ENCODE results near the gene KRT7. TPM values are rescaled to one million over a fixed set of nuclear protein-coding genes. Genes with fewer than 3 reads are reported as not detected.

Gene KRT7
- total RNA-seq, 2 experiments from 2014 or later = not detected

DNA sequence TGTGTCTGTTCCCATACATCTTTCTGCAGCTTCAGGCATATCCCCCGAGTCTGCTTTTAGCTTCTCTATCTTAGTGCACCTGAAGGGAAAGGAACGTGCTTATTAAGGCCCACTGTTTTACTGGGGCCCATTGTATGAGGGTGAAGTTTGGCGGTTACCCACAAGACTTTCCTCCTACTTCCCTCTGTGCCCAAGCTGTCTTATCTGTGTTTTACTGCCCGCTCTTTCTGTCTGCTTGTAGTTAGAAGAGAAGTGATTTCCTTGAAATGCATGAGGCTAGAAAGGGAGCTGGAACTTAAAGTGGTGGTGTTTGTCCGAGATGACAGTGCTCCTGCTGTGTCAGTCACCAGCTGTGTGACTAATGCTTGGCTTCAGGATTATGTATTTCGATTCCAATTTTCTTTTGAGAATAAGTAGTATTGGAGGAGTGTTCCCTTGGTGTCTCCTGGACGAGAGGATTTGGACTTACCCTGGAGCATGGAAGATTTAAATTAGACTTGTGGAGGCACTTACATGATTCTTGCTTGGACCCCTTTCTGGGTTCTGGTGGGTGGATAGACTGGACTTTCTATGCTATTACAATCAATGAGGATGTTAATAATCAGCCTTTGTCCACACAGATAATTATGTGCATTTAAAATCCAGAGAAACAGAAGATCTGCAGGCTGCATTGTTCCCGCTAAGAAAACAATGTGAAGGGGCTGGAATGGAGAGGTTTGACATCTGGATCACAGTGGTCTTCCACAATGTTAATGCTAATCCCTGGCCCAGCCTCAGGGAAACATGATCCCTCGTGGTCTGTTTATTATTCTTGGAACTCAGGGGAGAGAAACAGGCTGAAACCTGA lies 27.5 kb downstream of the KRT7 start:
- BruUV-seq (replicated peaks) = no TSS peak
- Histone ChIP-seq H4K20me1 (ENCODE audit: insufficient read depth, low read length) (no peaks in the 10 kb centered on the region), H3K79me2 (ENCODE audit: insufficient read depth, low read depth, low read length) (no peaks in the 10 kb centered on the region), H3K4me1 (ENCODE audit: insufficient read depth, low read length, poor library complexity, severe bottlenecking) (no peaks in the 10 kb centered on the region), H2AFZ (ENCODE audit: low read length) (no peak overlapping the region), H3K4me2 (ENCODE audit: low read length) (no peak overlapping the region), H3K9me2 (ENCODE audit: insufficient read depth, low read length) (no peaks in the 10 kb centered on the region), H3K4me3 (ENCODE audit: low read depth, low read length, poor library complexity, severe bottlenecking) (no peak overlapping the region), H3K27ac (ENCODE audit: low read depth, low read length, poor library complexity, severe bottlenecking) (no peak overlapping the region), H3K9me3 (ENCODE audit: low read length) (no peaks in the 10 kb centered on the region), H3K36me3 (ENCODE audit: insufficient read depth, low read length) (no peaks in the 10 kb centered on the region)
- DNase-seq (ENCODE audit: low spot score) = no peak
- CTCF ChIA-PET (ENCODE audit: unreplicated experiment) = interaction anchor here (0.6 kb wide), 1 partner anchor 101 kb away, joined by 3 read pairs; no protein-coding TSS in a partner anchor
- no peak for TF ChIP-seq EZH2phosphoT487 (IDR thresholded peaks at IDR 0.05; ENCODE audit: borderline replicate concordance, low read depth, low read length)
- TF ChIP-seq, protein P1, sequence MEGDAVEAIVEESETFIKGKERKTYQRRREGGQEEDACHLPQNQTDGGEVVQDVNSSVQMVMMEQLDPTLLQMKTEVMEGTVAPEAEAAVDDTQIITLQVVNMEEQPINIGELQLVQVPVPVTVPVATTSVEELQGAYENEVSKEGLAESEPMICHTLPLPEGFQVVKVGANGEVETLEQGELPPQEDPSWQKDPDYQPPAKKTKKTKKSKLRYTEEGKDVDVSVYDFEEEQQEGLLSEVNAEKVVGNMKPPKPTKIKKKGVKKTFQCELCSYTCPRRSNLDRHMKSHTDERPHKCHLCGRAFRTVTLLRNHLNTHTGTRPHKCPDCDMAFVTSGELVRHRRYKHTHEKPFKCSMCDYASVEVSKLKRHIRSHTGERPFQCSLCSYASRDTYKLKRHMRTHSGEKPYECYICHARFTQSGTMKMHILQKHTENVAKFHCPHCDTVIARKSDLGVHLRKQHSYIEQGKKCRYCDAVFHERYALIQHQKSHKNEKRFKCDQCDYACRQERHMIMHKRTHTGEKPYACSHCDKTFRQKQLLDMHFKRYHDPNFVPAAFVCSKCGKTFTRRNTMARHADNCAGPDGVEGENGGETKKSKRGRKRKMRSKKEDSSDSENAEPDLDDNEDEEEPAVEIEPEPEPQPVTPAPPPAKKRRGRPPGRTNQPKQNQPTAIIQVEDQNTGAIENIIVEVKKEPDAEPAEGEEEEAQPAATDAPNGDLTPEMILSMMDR (conservative IDR thresholded peaks at IDR 0.05; ENCODE audit: low read length) = no peak
- POLR2A ChIA-PET = no interaction called here
- intact Hi-C loops (cut with micrococcal nuclease; ENCODE audit: unreplicated experiment) = no loop called here

DNA sequence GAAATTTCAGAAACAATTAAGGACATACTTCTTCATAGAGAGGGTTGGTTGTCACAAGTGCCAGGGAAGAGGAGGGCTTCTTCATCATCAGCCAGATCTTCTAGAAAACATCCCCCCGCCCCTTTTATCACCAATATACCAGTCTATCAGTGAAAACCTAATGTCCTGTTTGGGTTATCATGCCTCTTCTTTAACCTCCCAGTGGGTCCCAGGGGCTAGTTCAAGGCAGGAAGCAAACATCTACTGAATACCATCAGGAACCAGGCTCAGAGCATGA lies 28.1 kb downstream of the KRT7 start:
- Histone ChIP-seq H3K27ac (ENCODE audit: low read depth, low read length, poor library complexity, severe bottlenecking) (no peak overlapping the region), H2AFZ (ENCODE audit: low read length) (no peak overlapping the region), H3K4me1 (ENCODE audit: insufficient read depth, low read length, poor library complexity, severe bottlenecking) (no peaks in the 10 kb centered on the region), H3K4me2 (ENCODE audit: low read length) (no peak overlapping the region), H3K36me3 (ENCODE audit: insufficient read depth, low read length) (no peaks in the 10 kb centered on the region), H3K79me2 (ENCODE audit: insufficient read depth, low read depth, low read length) (no peaks in the 10 kb centered on the region), H3K9me3 (ENCODE audit: low read length) (no peaks in the 10 kb centered on the region), H4K20me1 (ENCODE audit: insufficient read depth, low read length) (no peaks in the 10 kb centered on the region), H3K4me3 (ENCODE audit: low read depth, low read length, poor library complexity, severe bottlenecking) (no peak overlapping the region), H3K9me2 (ENCODE audit: insufficient read depth, low read length) (no peaks in the 10 kb centered on the region)
- ChIA-PET CTCF (ENCODE audit: unreplicated experiment) (no interaction called here), POLR2A (no interaction called here)
- TF ChIP-seq EZH2phosphoT487 (IDR thresholded peaks at IDR 0.05; ENCODE audit: borderline replicate concordance, low read depth, low read length) = no peak
- TF ChIP-seq, protein P1 (conservative IDR thresholded peaks at IDR 0.05; ENCODE audit: low read length) = no peak
- BruUV-seq (replicated peaks) = no TSS peak
- intact Hi-C loops (cut with micrococcal nuclease; ENCODE audit: unreplicated experiment) = no loop called here
- no peak for DNase-seq (ENCODE audit: low spot score)

DNA sequence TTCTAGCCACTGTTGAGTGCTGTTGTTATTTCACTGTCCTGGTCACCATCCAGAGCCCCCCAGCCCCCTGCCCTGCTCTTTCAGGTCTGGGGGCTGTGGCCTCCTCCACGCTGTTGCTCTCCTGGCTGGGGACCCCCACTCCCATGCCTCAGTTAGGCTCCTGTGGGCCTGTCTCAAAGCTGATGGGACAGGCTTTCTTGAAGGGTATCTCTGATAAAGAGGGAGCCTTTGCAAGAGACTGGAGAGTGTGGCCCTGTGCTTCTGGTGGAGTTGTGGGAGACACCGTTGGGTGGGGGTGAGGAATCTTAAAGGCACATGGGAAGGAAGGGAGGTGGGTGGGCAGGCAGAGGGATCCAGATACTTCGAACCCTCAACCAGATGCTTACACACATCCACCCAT lies 29.2 kb downstream of the KRT7 start:
- no peak overlapping the region for H3K4me3 ChIP-seq (ENCODE audit: low read depth, low read length, poor library complexity, severe bottlenecking)
- no peaks in the 10 kb centered on the region for H4K20me1 ChIP-seq (ENCODE audit: insufficient read depth, low read length)
- no TSS peak for BruUV-seq (replicated peaks)
- no peak overlapping the region for H3K4me2 ChIP-seq (ENCODE audit: low read length)
- H3K9me2 ChIP-seq (ENCODE audit: insufficient read depth, low read length) = no peaks in the 10 kb centered on the region
- CTCF ChIA-PET (ENCODE audit: unreplicated experiment) = no interaction called here
- intact Hi-C loops (cut with micrococcal nuclease; ENCODE audit: unreplicated experiment) = no loop called here
- TF ChIP-seq, protein P1 (conservative IDR thresholded peaks at IDR 0.05; ENCODE audit: low read length) = no peak
- no peak for TF ChIP-seq EZH2phosphoT487 (IDR thresholded peaks at IDR 0.05; ENCODE audit: borderline replicate concordance, low read depth, low read length)
- no peaks in the 10 kb centered on the region for H3K36me3 ChIP-seq (ENCODE audit: insufficient read depth, low read length)
- no peak for DNase-seq (ENCODE audit: low spot score)
- POLR2A ChIA-PET = no interaction called here
- H3K4me1 ChIP-seq (ENCODE audit: insufficient read depth, low read length, poor library complexity, severe bottlenecking) = no peaks in the 10 kb centered on the region
- no peaks in the 10 kb centered on the region for H3K79me2 ChIP-seq (ENCODE audit: insufficient read depth, low read depth, low read length)
- H2AFZ ChIP-seq (ENCODE audit: low read length) = no peak overlapping the region
- no peak overlapping the region for H3K27ac ChIP-seq (ENCODE audit: low read depth, low read length, poor library complexity, severe bottlenecking)
- no peaks in the 10 kb centered on the region for H3K9me3 ChIP-seq (ENCODE audit: low read length)
